ENCODE results near the gene WDR90.

Gene WDR90

DNA sequence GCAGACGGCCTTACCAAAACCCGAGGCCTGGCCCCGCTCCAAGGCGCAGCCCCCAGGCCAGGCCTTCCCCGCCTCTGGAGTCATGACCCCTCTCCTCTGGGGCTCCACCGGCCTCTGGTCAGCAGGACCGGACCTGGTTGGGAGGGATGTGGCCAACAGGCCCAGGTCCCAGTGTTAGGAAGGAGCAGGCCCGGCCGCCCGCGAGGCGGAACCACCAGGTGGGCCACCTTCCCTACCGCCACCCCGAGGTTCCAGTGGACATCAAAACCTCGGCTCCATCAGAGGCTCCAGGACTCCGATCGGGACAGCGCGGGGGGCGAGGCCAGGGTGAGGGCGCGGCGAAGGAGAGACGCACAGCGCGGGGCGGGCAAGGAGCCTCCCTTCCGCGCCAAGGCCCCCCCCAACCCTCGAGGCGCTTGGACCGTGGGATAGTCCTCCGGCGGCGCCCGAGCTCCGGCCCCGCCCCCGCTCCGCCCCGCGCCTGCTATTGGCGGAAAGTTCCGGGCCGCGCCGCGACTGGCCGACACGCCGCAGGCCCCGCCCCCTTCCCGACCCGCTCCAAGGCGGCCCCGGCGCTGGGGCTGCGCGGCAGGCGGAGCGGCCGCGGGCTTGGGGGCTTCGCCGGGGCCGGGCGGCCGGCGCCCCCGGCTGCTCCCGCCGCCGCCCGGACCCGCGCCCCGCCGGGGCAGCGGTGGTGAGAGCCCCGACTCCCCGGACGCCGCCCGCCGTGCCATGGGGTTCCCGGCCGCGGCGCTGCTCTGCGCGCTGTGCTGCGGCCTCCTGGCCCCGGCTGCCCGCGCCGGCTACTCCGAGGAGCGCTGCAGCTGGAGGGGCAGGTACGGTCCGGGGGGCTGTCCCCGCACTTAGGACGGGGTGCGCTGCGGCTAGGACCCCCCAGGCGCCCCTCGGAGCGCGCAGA lies 65.7 kb downstream of the WDR90 start, which contains the start of gene METRN:
Gene METRN, plus strand, starts transcription at position 561 of the 919 bp plus-strand sequence. Its CDS starts 172 bp downstream, at position 733.
- no peaks in the 10 kb centered on the region for H3K36me3 ChIP-seq (ENCODE audit: insufficient read depth, low read length)
- no peaks in the 10 kb centered on the region for H3K9me3 ChIP-seq (replicated peaks; ENCODE audit: low read length)
- peak within 1 kb of the TSS; percentile 69 for H3K9ac ChIP-seq (ENCODE audit: low read depth, low read length)
- peak within 1 kb of the TSS; percentile 97 for H3K4me2 ChIP-seq (ENCODE audit: low read length)
- H3K4me3 ChIP-seq (ENCODE audit: low read length), result peak within 1 kb of the TSS; percentile 75
- H3K27me3 ChIP-seq (ENCODE audit: control insufficient read depth, insufficient read depth, low read length), result peaks cover 11% of the 10 kb centered on the region
- peaks cover 37% of the 10 kb centered on the region for H3K4me1 ChIP-seq (ENCODE audit: control insufficient read depth, insufficient read depth, low read length)

GRCh38 chr16:715477-716199 lies 66.5 kb downstream of the WDR90 start:
- Histone ChIP-seq H3K4me3 (ENCODE audit: low read length) (peak overlapping the region; percentile 75), H3K4me1 (ENCODE audit: control insufficient read depth, insufficient read depth, low read length) (peaks cover 36% of the 10 kb centered on the region), H3K36me3 (ENCODE audit: insufficient read depth, low read length) (no peaks in the 10 kb centered on the region), H3K27me3 (ENCODE audit: control insufficient read depth, insufficient read depth, low read length) (peaks cover 3% of the 10 kb centered on the region), H3K9ac (ENCODE audit: low read depth, low read length) (peak overlapping the region; percentile 69), H3K9me3 (replicated peaks; ENCODE audit: low read length) (no peaks in the 10 kb centered on the region), H3K4me2 (ENCODE audit: low read length) (peak overlapping the region; percentile 97)

DNA sequence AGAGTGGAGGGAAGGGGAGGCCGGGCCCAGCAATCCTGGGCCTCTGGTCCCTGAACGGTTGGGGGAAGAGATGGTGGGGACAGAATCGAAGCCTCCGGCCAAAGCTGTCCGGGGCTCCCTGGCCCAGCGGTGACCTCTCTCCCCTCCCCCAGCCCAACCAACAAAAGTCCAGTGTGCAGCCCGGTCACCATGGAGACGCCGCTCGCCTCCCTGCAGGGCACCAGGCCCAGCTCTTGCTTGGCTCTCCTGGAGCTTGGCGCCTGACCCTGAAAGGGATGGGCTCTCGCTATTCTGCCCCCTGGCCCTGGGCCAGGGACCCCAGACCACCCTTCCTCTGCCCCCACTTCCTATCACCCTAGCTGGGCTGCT lies 67.0 kb downstream of the WDR90 start:
- no peaks in the 10 kb centered on the region for H3K27me3 ChIP-seq (ENCODE audit: control insufficient read depth, insufficient read depth, low read length)
- no peaks in the 10 kb centered on the region for H3K36me3 ChIP-seq (ENCODE audit: insufficient read depth, low read length)
- H3K4me3 ChIP-seq (ENCODE audit: low read length), result peak overlapping the region; percentile 75
- no peaks in the 10 kb centered on the region for H3K9me3 ChIP-seq (replicated peaks; ENCODE audit: low read length)
- H3K9ac ChIP-seq (ENCODE audit: low read depth, low read length), result peak overlapping the region; percentile 69
- H3K4me2 ChIP-seq (ENCODE audit: low read length), result peak overlapping the region; percentile 97
- peaks cover 35% of the 10 kb centered on the region for H3K4me1 ChIP-seq (ENCODE audit: control insufficient read depth, insufficient read depth, low read length)

GRCh38 chr16:716768-717325 lies 67.7 kb downstream of the WDR90 start:
- Histone ChIP-seq H3K4me3 (ENCODE audit: low read length) (no peak overlapping the region), H3K4me1 (ENCODE audit: control insufficient read depth, insufficient read depth, low read length) (peaks cover 42% of the 10 kb centered on the region), H3K36me3 (ENCODE audit: insufficient read depth, low read length) (no peaks in the 10 kb centered on the region), H3K9me3 (replicated peaks; ENCODE audit: low read length) (no peaks in the 10 kb centered on the region), H3K9ac (ENCODE audit: low read depth, low read length) (no peak overlapping the region), H3K4me2 (ENCODE audit: low read length) (peak overlapping the region; percentile 97), H3K27me3 (ENCODE audit: control insufficient read depth, insufficient read depth, low read length) (no peaks in the 10 kb centered on the region)
